AG04449 (cell line): ENCODE data around the gene CRHR2.

Source experiments
- CTCF ChIA-PET: fragments of 350-600 bp; formaldehyde crosslinking; extraction: SDS; loops from one replicate; lab custom pipeline; 2021; ENCODE audit warnings: antibody characterized with exemption; lab: Yijun Ruan, JAX
- POLR2A ChIA-PET: fragments of 400-600, 350-600 bp; formaldehyde crosslinking; extraction: SDS; loops from one replicate; lab custom pipeline; 2020; ENCODE audit warnings: antibody characterized with exemption, inconsistent platforms; lab: Yijun Ruan, JAX
- DNase-seq: peaks from one replicate; pipeline ENCODE4 v3.0.0-alpha.2; 2010; ENCODE audit warnings: low read depth, low spot score
- H3K4me3 ChIP-seq: 2 replicates; pipeline ENCODE4 v1.5.1; 2011; ENCODE audit warnings: low read depth, mild to moderate bottlenecking, control low read depth, low read length
- TF ChIP-seq, protein P1 (sequence below): IDR thresholded peaks from one replicate; pipeline ENCODE4 v1.5.1; 2011; ENCODE audit warnings: mild to moderate bottlenecking, moderate library complexity, low read length, control low read depth, inconsistent platforms; ENCODE audit not compliant: insufficient read depth; ENCODE audit errors: missing control alignments

The CRHR2 gene

DNA sequence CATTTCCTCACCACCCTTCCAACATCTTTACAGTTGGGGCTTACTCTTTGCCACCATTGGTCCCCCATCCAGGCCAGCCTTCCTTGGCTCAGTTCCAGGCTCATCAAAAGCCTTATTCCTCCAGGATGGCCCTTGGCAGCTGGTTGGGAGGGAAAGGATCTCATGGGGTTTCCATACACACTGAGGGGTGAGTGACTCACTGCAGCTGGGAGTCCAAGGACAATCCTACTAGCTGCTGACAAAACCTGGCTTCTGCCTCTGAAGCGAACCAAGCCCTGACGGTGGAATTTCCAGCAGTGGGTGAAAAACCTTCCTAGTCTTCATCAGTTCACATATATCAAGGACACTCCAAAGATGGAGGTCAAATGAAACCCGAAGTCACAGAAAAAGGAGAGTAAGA is 22.9 kb downstream of the CRHR2 start:
- no peak for DNase-seq
- CTCF ChIA-PET = no interaction called here
- POLR2A ChIA-PET = interaction anchor here (0.7 kb wide), 1 partner anchor 775 kb away, joined by 3 read pairs; no protein-coding TSS in a partner anchor
- H3K4me3 ChIP-seq = no peak overlapping the region
- TF ChIP-seq, protein P1, sequence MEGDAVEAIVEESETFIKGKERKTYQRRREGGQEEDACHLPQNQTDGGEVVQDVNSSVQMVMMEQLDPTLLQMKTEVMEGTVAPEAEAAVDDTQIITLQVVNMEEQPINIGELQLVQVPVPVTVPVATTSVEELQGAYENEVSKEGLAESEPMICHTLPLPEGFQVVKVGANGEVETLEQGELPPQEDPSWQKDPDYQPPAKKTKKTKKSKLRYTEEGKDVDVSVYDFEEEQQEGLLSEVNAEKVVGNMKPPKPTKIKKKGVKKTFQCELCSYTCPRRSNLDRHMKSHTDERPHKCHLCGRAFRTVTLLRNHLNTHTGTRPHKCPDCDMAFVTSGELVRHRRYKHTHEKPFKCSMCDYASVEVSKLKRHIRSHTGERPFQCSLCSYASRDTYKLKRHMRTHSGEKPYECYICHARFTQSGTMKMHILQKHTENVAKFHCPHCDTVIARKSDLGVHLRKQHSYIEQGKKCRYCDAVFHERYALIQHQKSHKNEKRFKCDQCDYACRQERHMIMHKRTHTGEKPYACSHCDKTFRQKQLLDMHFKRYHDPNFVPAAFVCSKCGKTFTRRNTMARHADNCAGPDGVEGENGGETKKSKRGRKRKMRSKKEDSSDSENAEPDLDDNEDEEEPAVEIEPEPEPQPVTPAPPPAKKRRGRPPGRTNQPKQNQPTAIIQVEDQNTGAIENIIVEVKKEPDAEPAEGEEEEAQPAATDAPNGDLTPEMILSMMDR = no peak

DNA sequence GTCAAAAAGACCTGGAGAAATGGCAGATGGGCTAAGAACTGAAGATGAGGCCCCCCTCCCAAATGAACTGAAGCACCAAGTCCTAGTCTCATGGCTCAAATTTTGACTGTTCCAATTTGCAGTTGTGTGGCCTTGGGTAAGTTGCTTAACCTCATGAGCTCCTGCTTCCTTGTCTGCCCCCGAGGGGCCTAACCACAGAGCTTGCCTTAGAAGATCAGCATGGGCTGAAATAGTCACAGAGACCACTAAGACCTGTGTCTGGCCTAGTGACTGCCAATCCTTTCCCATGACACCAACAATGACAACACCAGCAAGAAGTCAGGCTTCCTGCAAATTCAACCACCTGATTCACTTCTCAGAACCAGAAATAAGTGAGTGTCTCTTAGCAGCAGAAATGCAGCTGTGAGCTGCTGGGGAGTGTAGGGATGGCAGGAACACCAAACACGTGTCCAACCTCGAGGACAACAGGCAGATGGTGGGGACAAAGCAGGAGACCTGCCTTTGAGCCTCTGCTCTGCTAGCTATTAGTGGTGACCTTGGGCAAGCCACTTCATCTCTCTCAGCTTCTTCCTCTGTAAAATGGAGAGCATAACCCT is 23.7 kb downstream of the CRHR2 start:
- POLR2A ChIA-PET = interaction anchor here (0.7 kb wide), 1 partner anchor 776 kb away, joined by 3 read pairs; no protein-coding TSS in a partner anchor
- no peak for DNase-seq
- no peak overlapping the region for H3K4me3 ChIP-seq
- TF ChIP-seq, protein P1 = no peak
- CTCF ChIA-PET = no interaction called here

DNA sequence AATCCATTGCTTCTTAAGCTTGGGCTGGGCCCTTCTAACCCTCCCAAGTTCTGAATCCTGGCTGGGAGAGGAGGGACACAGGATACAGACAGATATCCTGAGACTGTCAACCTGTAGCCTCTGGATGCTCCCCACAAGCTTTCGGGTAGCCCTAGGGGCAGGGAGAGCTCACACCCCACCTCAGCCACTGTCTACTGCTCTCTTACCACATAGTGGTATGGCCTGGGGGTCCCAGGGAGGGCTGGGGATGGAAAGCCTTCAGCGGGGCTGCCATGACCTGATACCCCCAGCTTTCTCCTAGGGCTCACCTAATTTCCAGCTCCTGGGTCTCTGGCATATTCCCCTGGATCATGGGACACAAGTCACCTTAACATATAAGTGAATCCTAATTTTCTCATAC is 25.1 kb downstream of the CRHR2 start:
- no peak for DNase-seq
- H3K4me3 ChIP-seq = no peak overlapping the region
- ChIA-PET CTCF (no interaction called here), POLR2A (no interaction called here)
- TF ChIP-seq, protein P1 = no peak

DNA sequence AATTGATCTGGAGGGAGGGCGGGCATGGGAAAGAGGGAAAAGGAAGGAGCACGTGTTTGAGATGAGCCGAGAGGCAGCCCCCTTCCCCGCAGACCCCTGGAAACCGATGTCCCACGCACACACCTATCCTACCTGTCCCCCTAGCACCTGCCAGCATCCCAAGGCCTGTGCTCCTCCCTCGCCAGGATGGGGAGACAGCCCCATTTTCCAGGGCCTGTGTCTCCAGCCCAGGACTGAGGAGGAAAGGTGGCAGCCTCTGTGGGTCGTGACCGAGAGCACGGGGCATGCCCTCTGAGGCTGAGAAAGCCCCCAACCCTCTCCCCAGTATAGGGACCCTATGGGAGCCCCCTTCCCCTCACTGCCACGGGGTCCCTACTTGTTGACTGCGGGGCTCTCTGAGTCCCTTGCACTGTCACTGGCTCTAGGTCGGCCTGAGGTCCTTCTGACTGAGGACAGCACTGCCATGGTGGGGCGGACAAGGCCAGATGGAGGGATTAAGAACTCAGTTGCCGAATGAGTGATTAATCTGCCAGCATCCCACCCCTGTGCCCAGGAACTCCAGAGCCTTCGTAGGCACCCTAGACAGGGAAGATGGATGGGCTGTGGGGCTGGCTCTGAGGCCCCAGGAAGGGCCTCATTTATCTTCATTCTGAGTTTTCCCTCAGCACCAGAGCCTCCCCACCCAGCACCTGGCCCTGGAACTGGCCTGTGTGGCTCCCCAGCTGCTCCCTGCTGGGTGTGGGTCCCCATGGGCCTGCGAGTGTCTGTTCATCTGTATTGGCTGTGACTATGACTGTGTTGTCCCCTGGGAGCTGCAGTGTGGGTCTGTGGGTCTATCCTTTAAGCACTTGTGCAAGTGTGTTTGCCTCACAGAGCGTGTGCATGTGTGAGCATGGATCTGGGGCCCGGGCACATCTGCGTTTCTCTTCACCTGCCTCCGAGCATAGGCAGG is 26.0 kb downstream of the CRHR2 start:
- no peak overlapping the region for H3K4me3 ChIP-seq
- DNase-seq = no peak
- TF ChIP-seq, protein P1 = no peak
- CTCF ChIA-PET = interaction anchor here (1.2 kb wide), 1 partner anchor 11 kb away, joined by 3 read pairs; no protein-coding TSS in a partner anchor
- POLR2A ChIA-PET = no interaction called here

DNA sequence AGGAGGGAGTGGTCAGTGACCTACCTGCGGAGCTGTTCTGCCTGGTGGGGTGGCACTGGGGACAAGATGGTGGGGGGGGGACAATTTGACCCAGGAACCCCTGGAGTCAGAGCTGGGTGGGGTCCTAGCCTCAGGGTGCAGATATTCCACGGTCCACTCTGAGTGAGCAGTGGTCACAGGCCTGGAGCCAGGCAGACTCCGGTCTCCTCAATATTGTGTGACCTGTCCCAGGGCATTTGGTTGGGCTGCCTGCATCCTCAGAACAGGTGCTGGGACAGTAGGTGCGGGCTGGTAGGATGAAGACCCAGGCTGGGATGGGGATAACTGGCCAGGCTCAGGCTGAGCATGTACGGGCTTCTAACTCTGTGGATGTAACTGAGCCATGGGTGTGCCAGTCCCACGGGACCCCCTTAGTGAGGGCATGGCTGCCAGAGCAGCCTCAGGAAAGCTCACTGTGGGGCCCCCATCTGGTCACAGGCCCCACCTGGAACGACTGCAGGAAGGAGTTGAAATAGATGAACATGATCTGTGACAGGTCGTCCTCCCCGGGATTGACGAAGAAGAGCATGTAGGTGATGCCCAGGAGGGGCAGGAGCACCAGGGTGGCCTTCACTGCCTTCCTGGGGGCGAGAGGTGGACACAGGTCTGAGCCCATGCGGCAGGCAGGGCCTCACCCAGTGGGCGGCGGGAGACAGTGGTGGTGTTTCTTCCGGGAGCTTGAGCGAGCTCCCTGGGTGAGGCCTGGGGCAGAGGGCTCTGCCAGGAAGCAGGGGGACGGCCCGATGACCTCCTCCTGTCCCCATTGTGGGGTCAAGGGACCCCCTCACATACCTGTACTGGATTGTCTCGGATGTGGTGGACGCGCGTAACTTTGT is 26.9 kb downstream of the CRHR2 start:
- CTCF ChIA-PET = interaction anchor here (1.2 to 2.4 kb wide), 3 partner anchors 9 to 84 kb away, joined by 3 to 12 read pairs (median 7); no protein-coding TSS in a partner anchor
- DNase-seq = no peak
- no peak overlapping the region for H3K4me3 ChIP-seq
- TF ChIP-seq, protein P1 = no peak
- POLR2A ChIA-PET = no interaction called here
